AG08395 (cell line): ENCODE results near the gene TMEM30B.

Experiments
- DNase-seq: peaks from one replicate; pipeline ENCODE4 v3.0.0; 2012; ENCODE audit warnings: mixed read lengths, low spot score

The TMEM30B gene

DNA sequence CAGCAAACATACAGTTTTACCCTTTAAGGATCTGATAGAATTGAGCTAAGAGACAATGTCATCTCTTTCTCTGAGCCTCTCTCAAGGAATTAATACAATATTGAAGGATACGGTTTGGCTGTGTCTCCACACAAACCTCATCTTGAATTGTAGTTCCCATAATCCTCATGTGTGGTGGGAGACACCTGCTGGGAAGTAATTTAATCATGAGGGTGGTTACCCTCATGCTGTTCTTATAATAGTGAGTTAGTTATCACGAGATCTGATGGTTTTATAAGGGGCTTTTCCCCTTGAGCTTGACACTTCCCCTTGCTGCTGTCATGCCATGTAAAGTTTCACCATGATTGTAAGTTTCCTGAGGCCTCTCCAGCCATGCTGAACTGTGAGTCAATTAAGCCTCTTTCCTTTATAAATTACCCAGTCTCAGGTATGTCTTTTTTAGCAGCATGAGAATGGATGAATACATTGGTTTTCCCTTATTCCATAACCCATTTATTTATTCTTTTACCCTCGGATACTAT is 47.6 kb downstream of the TMEM30B start:
- DNase-seq: no peak

DNA sequence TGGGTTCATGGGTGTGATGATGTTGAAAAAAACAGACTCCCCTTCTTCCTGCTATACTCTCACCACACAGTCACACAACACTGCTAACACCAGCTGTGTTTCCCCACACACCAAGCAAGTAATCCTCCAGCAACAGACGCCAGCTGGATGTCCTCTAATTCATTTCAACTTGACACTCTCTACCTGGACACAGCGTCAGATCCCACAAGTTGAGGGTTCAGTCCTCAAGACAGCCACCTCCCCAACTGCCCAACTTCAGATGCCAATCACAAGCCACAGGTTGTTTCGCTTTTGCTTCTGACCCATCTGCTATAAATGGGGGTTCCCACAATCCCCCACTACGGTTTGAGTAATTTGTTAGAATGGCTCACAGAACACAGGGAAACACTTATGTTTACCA is 49.3 kb downstream of the TMEM30B start:
- DNase-seq: no peak

DNA sequence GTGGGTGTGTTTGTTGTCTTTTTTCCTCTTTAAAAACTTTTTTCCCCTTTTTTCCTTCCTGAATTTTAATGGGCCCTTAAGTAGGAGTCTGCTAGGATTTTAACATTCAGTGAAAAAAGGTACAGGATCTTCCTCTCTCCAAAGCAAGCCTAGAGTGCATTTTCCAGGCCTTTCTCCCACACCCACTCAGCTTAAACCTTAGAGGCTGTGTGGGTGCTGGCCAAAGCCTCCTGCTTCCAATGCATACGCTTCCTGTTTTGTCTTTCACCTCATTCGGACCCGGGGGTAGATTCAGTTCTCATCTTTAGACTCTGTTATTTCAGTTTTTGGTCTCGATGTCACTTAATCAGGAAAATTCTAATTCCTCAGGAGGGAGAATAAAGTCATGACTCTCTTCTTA is 51.2 kb downstream of the TMEM30B start:
- DNase-seq: no peak

DNA sequence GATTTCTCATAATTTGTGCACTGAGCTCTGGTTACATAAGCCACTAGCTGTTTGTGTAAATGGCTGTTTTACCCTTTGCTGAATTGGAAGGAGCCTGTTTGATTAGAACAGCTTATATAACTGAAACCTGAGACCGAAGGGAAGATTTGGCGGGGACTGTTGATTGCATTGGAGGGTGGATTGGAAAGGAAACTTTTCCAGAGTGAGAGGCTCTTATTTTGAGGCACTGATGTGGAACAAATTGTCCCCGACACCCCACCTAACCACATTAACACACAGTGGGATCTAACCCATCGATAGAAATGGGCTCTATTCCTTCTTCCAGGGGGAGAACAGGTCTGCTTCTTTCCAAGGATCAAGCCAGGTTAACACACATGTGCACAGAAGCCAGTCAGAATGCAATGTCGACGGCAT is 51.7 kb downstream of the TMEM30B start:
- no peak for DNase-seq

DNA sequence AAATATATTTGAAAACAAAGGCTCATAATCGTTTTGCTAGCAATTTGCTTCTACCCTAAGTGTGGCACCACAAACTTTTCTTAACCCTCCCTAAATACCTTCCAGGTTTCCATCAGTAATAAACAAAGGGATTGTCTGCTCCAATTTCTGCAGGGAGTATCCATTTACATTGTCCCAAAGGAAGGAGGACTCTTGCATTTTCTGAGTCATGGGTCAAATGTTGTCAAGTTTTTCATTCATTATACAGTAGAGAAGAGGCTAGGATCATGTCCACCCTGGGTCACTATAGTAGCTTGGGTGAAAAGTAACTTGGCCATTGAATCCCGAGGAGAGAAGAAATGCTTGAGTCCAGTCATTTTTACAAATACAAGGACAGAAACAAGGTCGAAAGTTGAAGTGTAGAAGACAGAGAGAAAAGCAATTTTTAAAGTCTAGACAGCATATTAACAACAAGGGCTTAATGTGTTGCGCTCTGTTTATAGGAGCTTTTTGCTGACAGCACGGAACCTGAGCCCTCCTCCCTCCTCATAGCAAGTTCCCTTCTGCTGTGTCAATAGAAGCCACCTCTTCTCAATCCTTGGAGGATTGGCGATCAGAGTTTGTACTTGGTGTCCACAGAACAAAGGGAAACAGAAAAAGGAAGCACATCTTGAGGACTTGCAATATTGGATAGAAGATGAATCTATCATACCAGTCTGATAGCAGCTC is 53.1 kb downstream of the TMEM30B start:
- DNase-seq: no peak
